KOPT-K1 (cell line): Measurements from ENCODE around the gene EPB41L2.

Experiments used
- H3K27ac ChIP-seq: fragments of 200-600 bp; sonication (generic); 2 replicates; pipeline ENCODE4 v1.5.1; 2016; ENCODE audit warnings: antibody characterized with exemption, mild to moderate bottlenecking, low read depth, low read length; ENCODE audit not compliant: poor library complexity, severe bottlenecking
- H3K36me3 ChIP-seq: fragments of 200-600 bp; sonication (generic); 2 replicates; pipeline ENCODE4 v1.5.1; 2017; ENCODE audit warnings: antibody characterized with exemption, mild to moderate bottlenecking, low read length, moderate library complexity; ENCODE audit not compliant: insufficient read depth
- H3K9me3 ChIP-seq: fragments of 200-600 bp; sonication (generic); 2 replicates; pipeline ENCODE4 v1.5.1; 2017; ENCODE audit warnings: antibody characterized with exemption, low read length, mild to moderate bottlenecking; ENCODE audit not compliant: insufficient read depth, poor library complexity, severe bottlenecking

The EPB41L2 gene

GRCh38 chr6:131068165-131068564 is 5.1 kb upstream of the EPB41L2 start:
- Histone ChIP-seq H3K36me3 (no peaks in the 10 kb centered on the region), H3K9me3 (no peaks in the 10 kb centered on the region), H3K27ac (no peak overlapping the region)

GRCh38 chr6:131067521-131067920 is 4.5 kb upstream of the EPB41L2 start:
- H3K36me3 ChIP-seq: no peaks in the 10 kb centered on the region
- H3K27ac ChIP-seq: no peak overlapping the region
- H3K9me3 ChIP-seq: no peaks in the 10 kb centered on the region

GRCh38 chr6:131065824-131066171 is 2.8 kb upstream of the EPB41L2 start:
- Histone ChIP-seq H3K27ac (no peak overlapping the region), H3K9me3 (no peaks in the 10 kb centered on the region), H3K36me3 (no peaks in the 10 kb centered on the region)

- no peak overlapping the region for H3K27ac ChIP-seq
- no peaks in the 10 kb centered on the region for H3K36me3 ChIP-seq
- H3K9me3 ChIP-seq: no peaks in the 10 kb centered on the region
Measured at GRCh38 chr6:131065112-131065823, 2.2 kb upstream of the EPB41L2 start.

- H3K27ac ChIP-seq: peak overlapping the region; percentile 64
- no peaks in the 10 kb centered on the region for H3K36me3 ChIP-seq
Measured at GRCh38 chr6:131063764-131064272, 773 bp upstream of the EPB41L2 start.

GRCh38 chr6:131062241-131063027 is 611 bp downstream of the EPB41L2 start:
- Histone ChIP-seq H3K9me3 (peaks cover 13% of the 10 kb centered on the region), H3K36me3 (no peaks in the 10 kb centered on the region), H3K27ac (peak overlapping the region; percentile 64)

More at GRCh38 chr6:131063764-131064272, 773 bp upstream of the EPB41L2 start:
- peaks cover under 1% of the 10 kb centered on the region for H3K9me3 ChIP-seq

- Histone ChIP-seq H3K36me3 (no peaks in the 10 kb centered on the region), H3K27ac (peak overlapping the region; percentile 33), H3K9me3 (peaks cover 20% of the 10 kb centered on the region)
Measured at GRCh38 chr6:131061751-131062119, 1.3 kb downstream of the EPB41L2 start.

- Histone ChIP-seq H3K36me3 (no peaks in the 10 kb centered on the region), H3K9me3 (peaks cover 25% of the 10 kb centered on the region), H3K27ac (peak overlapping the region; percentile 33)
Measured at GRCh38 chr6:131061041-131061750, 1.8 kb downstream of the EPB41L2 start.

- Histone ChIP-seq H3K36me3 (no peaks in the 10 kb centered on the region), H3K9me3 (peaks cover 34% of the 10 kb centered on the region), H3K27ac (no peak overlapping the region)
Measured at GRCh38 chr6:131060311-131060710, 2.7 kb downstream of the EPB41L2 start.

- Histone ChIP-seq H3K36me3 (no peaks in the 10 kb centered on the region), H3K27ac (no peak overlapping the region), H3K9me3 (peaks cover 42% of the 10 kb centered on the region)
Measured at GRCh38 chr6:131059486-131059885, 3.6 kb downstream of the EPB41L2 start.

GRCh38 chr6:131058236-131058635 is 4.8 kb downstream of the EPB41L2 start:
- Histone ChIP-seq H3K9me3 (peaks cover 55% of the 10 kb centered on the region), H3K27ac (no peak overlapping the region), H3K36me3 (peaks cover 11% of the 10 kb centered on the region; the same call in 1 of the 2 replicates)

- H3K27ac ChIP-seq: no peak overlapping the region
- H3K9me3 ChIP-seq: peaks cover 78% of the 10 kb centered on the region
- H3K36me3 ChIP-seq: peaks cover 12% of the 10 kb centered on the region; the same call in 1 of the 2 replicates
Measured at GRCh38 chr6:131054392-131055250, 8.4 kb downstream of the EPB41L2 start.

GRCh38 chr6:131053546-131054240 is 9.4 kb downstream of the EPB41L2 start:
- H3K27ac ChIP-seq: no peak overlapping the region
- peaks cover 12% of the 10 kb centered on the region; the same call in 1 of the 2 replicates for H3K36me3 ChIP-seq
- H3K9me3 ChIP-seq: peaks cover 84% of the 10 kb centered on the region

- H3K36me3 ChIP-seq: peaks cover 12% of the 10 kb centered on the region; the same call in 1 of the 2 replicates
- no peak overlapping the region for H3K27ac ChIP-seq
- peaks cover 76% of the 10 kb centered on the region for H3K9me3 ChIP-seq
Measured at GRCh38 chr6:131052181-131052580, 10.9 kb downstream of the EPB41L2 start.
